KBM-7 (cell line): ENCODE results near the gene PITX1.
A peak's percentile ranks its signal among the peaks of the same experiment; 100 is the strongest.

Source experiments
- DNase-seq: peaks from one replicate; pipeline ENCODE4 v3.0.0-alpha.2; 2015
- in situ Hi-C: fragments of 300-500 bp; cut with MboI; formaldehyde crosslinking; loops from 2 replicates; pipeline ENCODE4 v1.14.3; 2020; ENCODE audit warnings: low sequenced_read_pairs, low pct_unique_long_range_greater_than_20kb, mixed read lengths

Gene PITX1

GRCh38 chr5:135032999-135033861, 798 bp downstream of the PITX1 start:
- in situ Hi-C loops, result no loop called here
- peak; percentile 57 for DNase-seq

GRCh38 chr5:135032695-135032998, 1.4 kb downstream of the PITX1 start:
- in situ Hi-C loops, result no loop called here
- no peak for DNase-seq

GRCh38 chr5:135031813-135032694, 2.0 kb downstream of the PITX1 start:
- peak; percentile 17 for DNase-seq
- in situ Hi-C loops, result no loop called here

- DNase-seq, result no peak
- in situ Hi-C loops, result no loop called here
Measured at GRCh38 chr5:135030956-135031812, 2.8 kb downstream of the PITX1 start.

GRCh38 chr5:135030123-135030955, 3.7 kb downstream of the PITX1 start:
- no peak for DNase-seq
- in situ Hi-C loops, result no loop called here

GRCh38 chr5:135029477-135030122, 4.4 kb downstream of the PITX1 start:
- in situ Hi-C loops, result no loop called here

GRCh38 chr5:135028791-135029476, 5.1 kb downstream of the PITX1 start:
- in situ Hi-C loops, result no loop called here
- DNase-seq, result no peak

More at GRCh38 chr5:135029477-135030122, 4.4 kb downstream of the PITX1 start:
- DNase-seq, result no peak

- DNase-seq, result no peak
- in situ Hi-C loops, result no loop called here
Measured at GRCh38 chr5:135027697-135028615, 6.1 kb downstream of the PITX1 start.

- in situ Hi-C loops, result no loop called here
- DNase-seq, result no peak
Measured at GRCh38 chr5:135027266-135027696, 6.7 kb downstream of the PITX1 start.

GRCh38 chr5:135026645-135027265, 7.3 kb downstream of the PITX1 start:
- in situ Hi-C loops, result no loop called here
- no peak for DNase-seq

- no peak for DNase-seq
- in situ Hi-C loops, result no loop called here
Measured at GRCh38 chr5:135025730-135026644, 8.0 kb downstream of the PITX1 start.

- DNase-seq, result no peak
- in situ Hi-C loops, result no loop called here
Measured at GRCh38 chr5:135024956-135025729, 8.9 kb downstream of the PITX1 start.

- in situ Hi-C loops, result no loop called here
- DNase-seq, result no peak
Measured at GRCh38 chr5:135020111-135020895, 13.7 kb downstream of the PITX1 start.

- in situ Hi-C loops, result no loop called here
- no peak for DNase-seq
Measured at GRCh38 chr5:135019314-135019713, 14.7 kb downstream of the PITX1 start.
